NB4 (cell line): ENCODE results near the gene BAZ2B.

Experiments used
- POLR2A ChIP-seq: IDR thresholded peaks from 2 replicates; pipeline ENCODE4 v1.6.1; 2011; ENCODE audit warnings: mild to moderate bottlenecking; ENCODE audit not compliant: insufficient read length; ENCODE audit errors: extremely low read depth
- TF ChIP-seq, protein P1 (sequence below): IDR thresholded peaks from one replicate; pipeline ENCODE4 v1.5.1; 2012; ENCODE audit warnings: low read depth, low read length
- TF ChIP-seq, protein P2 (sequence below): IDR thresholded peaks from 2 replicates; pipeline ENCODE4 v1.6.1; 2011; ENCODE audit warnings: low read depth, low read length

DNA sequence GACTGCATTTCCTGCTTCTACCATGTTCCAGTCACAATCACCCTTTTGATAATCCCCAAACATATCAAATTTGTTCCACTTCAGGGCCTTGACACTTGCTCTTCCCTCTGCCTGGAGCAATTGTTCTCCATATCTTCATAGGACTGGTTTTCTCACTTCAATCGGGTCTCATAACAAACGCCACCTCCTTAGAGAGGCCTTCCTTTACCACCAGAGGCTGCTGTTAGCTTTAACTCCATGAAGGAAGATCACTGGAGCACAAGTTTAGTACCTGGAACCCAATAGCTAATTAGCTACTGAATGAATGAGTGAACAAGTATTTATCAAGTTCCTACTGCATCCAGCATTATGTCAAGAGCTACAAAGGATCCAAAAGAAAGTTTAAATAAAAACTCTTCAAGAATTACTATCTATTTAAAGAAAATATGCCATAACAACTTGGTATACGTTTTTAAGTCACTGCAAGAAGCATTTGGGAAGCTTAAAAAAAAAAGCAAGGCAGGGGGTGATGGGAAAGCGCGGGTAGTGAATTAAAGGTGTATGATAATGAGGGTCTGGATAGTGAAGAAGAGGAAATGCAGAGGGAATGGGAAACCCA is 58.8 kb downstream of the BAZ2B start:
- TF ChIP-seq, protein P1, sequence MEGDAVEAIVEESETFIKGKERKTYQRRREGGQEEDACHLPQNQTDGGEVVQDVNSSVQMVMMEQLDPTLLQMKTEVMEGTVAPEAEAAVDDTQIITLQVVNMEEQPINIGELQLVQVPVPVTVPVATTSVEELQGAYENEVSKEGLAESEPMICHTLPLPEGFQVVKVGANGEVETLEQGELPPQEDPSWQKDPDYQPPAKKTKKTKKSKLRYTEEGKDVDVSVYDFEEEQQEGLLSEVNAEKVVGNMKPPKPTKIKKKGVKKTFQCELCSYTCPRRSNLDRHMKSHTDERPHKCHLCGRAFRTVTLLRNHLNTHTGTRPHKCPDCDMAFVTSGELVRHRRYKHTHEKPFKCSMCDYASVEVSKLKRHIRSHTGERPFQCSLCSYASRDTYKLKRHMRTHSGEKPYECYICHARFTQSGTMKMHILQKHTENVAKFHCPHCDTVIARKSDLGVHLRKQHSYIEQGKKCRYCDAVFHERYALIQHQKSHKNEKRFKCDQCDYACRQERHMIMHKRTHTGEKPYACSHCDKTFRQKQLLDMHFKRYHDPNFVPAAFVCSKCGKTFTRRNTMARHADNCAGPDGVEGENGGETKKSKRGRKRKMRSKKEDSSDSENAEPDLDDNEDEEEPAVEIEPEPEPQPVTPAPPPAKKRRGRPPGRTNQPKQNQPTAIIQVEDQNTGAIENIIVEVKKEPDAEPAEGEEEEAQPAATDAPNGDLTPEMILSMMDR = peak; percentile 6
- TF ChIP-seq POLR2A = no peak
- TF ChIP-seq, protein P2, sequence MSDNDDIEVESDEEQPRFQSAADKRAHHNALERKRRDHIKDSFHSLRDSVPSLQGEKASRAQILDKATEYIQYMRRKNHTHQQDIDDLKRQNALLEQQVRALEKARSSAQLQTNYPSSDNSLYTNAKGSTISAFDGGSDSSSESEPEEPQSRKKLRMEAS = no peak
